GM12891 (cell line): ENCODE measurements around the gene SLC6A19.

Experiments
- PAX5 ChIP-seq: IDR thresholded peaks from 2 replicates; pipeline ENCODE4 v1.6.1; 2011; ENCODE audit warnings: low read length, moderate library complexity, mild to moderate bottlenecking; ENCODE audit not compliant: insufficient read depth, severe bottlenecking
- POLR2A ChIP-seq: IDR thresholded peaks from 2 replicates; pipeline ENCODE4 v1.6.1; 2011; ENCODE audit warnings: low read depth, low read length, control low read depth
- POLR2AphosphoS5 ChIP-seq: IDR thresholded peaks from 2 replicates; pipeline ENCODE4 v1.6.1; 2011; ENCODE audit warnings: low read depth, low read length, control low read depth
- POU2F2 ChIP-seq: IDR thresholded peaks from 2 replicates; pipeline ENCODE4 v1.6.1; 2011; ENCODE audit warnings: low read depth, mild to moderate bottlenecking, control low read depth, low read length, moderate library complexity
- TAF1 ChIP-seq: IDR thresholded peaks from 2 replicates; pipeline ENCODE4 v1.6.1; 2011; ENCODE audit warnings: low read depth, low read length, control low read depth

DNA sequence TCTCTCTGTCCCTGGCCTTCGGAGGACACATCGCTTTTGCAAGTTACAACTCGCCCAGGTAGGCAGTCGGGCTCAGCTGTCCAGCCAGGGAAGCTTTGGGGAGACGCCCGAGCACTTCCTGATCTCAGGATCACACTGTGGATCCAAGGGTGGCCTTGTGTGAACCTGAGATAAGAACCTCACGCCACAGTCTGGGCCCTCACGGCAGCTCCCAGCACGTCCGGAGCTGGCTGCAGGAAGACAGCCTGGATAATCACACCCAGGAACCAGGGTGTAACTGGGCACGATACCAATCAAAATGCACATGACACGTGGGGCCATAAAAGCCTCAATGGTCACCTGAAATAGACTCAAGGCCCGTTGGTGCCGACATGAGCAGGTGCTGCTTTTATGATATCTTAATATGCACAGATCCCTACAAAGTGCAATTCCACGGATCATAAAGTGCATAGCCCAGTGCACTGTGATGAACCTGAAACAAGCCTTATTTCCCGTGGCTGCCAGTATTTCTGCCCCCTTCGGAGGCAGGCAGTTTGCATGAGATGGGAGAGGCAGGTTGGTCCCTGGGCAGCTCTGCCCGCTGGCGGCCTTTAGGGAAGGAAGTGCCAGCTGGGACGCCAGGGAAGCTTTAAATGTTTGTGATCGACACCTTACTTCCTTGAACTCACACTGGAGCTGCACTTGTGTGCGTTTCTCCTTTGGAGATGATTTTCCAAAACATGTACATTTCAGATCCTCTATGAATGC is 38.3 kb downstream of the SLC6A19 start:
- TF ChIP-seq POLR2A: no peak
- TF ChIP-seq POLR2AphosphoS5: no peak
- TF ChIP-seq TAF1: no peak
- no peak for TF ChIP-seq PAX5
- TF ChIP-seq POU2F2: no peak
